Stimulated activated naive CD8-positive, alpha-beta T cell treated with anti-CD3 and anti-CD28 coated beads, Interleukin-15, Interleukin-2, amounts not matched to agents 100 ng/mL and 50 ng/mL, for 24 hours (primary cell): ENCODE results near the gene SPATA33.
A peak's percentile ranks its signal among the peaks of the same experiment; 100 is the strongest.
"Not testable (repeated sequence)": the region's sequence is repeated elsewhere in the genome, so short reads cannot be mapped to it uniquely, and the experiment has no call there.

Source experiments
- H3K27ac Mint-ChIP-seq: one replicate; pipeline ENCODE4 v1.8.0; 2021; ENCODE audit warnings: mild to moderate bottlenecking, mixed read lengths
- H3K27me3 Mint-ChIP-seq: one replicate; pipeline ENCODE4 v1.8.0; 2021; ENCODE audit warnings: mixed read lengths
- H3K36me3 Mint-ChIP-seq: one replicate; pipeline ENCODE4 v1.8.0; 2021; ENCODE audit warnings: low read depth, mixed read lengths
- H3K4me1 Mint-ChIP-seq: one replicate; pipeline ENCODE4 v1.8.0; 2021; ENCODE audit warnings: low read depth, mixed read lengths
- H3K4me3 Mint-ChIP-seq: one replicate; pipeline ENCODE4 v1.8.0; 2021; ENCODE audit warnings: mild to moderate bottlenecking, mixed read lengths
- H3K9me3 Mint-ChIP-seq: one replicate; pipeline ENCODE4 v1.8.0; 2021; ENCODE audit warnings: mixed read lengths

The SPATA33 gene

DNA sequence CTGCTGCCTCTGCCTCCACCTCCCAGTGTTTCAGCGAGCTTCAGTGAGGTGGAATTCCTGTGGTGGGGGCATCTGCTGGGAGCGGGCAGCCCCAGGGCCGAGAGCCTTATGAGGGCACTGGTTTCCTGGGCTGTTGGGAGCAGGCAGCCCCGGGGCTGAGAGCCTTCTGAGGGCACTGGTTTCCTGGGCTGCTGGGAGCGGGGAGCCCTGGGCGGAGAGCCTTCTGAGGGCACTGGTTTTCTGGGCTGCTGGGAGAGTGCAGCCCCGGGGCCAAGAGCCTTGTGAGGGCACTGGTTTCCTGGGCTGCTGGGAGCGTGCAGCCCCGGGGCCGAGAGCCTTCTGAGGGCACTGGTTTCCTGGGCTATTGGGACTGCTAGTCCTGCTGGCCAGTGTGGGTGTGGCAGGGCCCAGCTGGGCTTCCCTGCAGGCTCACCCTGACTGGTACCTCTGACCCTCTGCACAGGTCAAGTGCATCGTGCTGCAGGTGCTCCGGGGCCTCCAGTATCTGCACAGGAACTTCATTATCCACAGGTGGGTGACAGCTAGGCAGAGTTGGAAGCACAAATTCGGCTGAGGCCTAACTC is 34.4 kb downstream of the SPATA33 start:
- no peaks in the 10 kb centered on the region for H3K9me3 Mint-ChIP-seq
- H3K4me3 Mint-ChIP-seq = no peak overlapping the region
- H3K4me1 Mint-ChIP-seq = peaks cover 28% of the 10 kb centered on the region
- H3K36me3 Mint-ChIP-seq = peaks cover 33% of the 10 kb centered on the region
- no peak overlapping the region for H3K27ac Mint-ChIP-seq
- H3K27me3 Mint-ChIP-seq = no peaks in the 10 kb centered on the region

DNA sequence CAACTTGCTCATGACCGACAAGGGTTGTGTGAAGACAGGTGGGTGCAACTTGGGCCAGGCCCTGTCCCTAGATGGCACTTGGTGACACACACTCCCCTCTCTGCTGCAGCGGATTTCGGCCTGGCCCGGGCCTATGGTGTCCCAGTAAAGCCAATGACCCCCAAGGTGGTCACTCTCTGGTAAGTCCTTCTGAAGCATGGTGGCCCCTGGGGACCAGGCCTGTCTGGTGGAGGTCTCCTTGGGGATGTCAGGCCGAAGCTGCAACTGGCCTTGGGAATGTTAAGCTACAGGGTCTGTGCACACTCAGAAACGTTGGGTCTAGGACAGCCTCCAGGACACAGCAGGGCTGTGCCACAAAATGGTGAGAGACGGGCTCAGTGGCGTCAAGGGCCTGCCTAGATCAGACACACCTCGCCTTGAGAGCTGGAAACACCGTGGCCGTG is 35.7 kb downstream of the SPATA33 start:
- Mint-ChIP-seq H3K27ac (no peak overlapping the region), H3K4me3 (no peak overlapping the region)

DNA sequence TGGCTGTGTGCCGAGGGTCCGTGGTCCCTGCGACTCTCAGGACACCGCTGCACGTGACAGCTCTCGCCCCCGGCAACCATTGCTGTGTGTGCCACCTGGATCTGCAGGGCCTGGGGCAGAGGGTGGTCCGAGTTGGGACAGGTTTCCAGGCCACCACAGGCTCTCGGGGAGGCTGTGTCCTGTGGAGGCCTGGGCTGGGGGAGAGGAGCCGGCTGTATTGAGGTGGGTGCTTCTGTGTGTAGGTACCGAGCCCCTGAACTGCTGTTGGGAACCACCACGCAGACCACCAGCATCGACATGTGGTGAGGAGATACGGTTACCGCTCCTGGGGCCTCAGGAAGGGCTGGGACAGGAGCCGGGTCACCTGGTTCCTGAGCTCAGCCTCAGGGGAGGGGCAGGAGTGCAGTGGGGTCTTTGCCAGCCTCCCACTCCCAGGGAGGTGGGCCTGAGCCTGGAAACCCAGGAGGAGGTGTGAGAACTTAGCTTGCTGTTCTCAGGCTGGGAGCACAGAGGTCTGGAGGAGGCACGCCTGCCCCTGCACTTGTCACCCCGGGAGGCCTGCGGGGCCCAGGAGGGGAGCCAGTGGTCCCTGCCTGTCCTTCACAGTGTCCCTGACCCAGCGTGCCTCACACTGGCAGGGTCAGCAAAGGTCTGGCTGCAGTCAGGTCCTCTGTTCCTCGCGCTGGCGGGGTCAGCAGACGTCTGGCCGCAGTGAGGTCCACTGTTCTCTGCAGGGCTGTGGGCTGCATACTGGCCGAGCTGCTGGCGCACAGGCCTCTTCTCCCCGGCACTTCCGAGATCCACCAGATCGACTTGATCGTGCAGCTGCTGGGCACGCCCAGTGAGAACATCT is 36.5 kb downstream of the SPATA33 start:
- Mint-ChIP-seq H3K4me1 (peaks cover 13% of the 10 kb centered on the region), H3K27ac (no peak overlapping the region), H3K36me3 (peaks cover 30% of the 10 kb centered on the region), H3K27me3 (no peaks in the 10 kb centered on the region), H3K4me3 (no peak overlapping the region), H3K9me3 (no peaks in the 10 kb centered on the region)

More for the DNA sequence above, 35.7 kb downstream of the SPATA33 start:
- Mint-ChIP-seq H3K36me3 (peaks cover 28% of the 10 kb centered on the region), H3K27me3 (no peaks in the 10 kb centered on the region), H3K9me3 (no peaks in the 10 kb centered on the region), H3K4me1 (peaks cover 16% of the 10 kb centered on the region)

DNA sequence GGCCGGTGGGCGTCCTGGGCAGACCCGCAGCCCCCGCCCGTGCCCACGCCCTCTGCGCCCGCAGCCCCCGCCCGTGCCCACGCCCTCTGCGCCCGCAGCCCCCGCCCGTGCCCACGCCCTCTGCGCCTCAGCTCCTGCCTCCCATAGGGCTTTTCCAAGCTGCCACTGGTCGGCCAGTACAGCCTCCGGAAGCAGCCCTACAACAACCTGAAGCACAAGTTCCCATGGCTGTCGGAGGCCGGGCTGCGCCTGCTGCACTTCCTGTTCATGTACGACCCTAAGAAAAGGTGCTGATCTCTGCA is 37.1 kb downstream of the SPATA33 start:
- not testable (repeated sequence) for H3K27ac Mint-ChIP-seq, H3K9me3 Mint-ChIP-seq, H3K27me3 Mint-ChIP-seq, H3K4me3 Mint-ChIP-seq
- Mint-ChIP-seq H3K36me3 (peaks cover 32% of the 10 kb centered on the region), H3K4me1 (peaks cover 13% of the 10 kb centered on the region)

DNA sequence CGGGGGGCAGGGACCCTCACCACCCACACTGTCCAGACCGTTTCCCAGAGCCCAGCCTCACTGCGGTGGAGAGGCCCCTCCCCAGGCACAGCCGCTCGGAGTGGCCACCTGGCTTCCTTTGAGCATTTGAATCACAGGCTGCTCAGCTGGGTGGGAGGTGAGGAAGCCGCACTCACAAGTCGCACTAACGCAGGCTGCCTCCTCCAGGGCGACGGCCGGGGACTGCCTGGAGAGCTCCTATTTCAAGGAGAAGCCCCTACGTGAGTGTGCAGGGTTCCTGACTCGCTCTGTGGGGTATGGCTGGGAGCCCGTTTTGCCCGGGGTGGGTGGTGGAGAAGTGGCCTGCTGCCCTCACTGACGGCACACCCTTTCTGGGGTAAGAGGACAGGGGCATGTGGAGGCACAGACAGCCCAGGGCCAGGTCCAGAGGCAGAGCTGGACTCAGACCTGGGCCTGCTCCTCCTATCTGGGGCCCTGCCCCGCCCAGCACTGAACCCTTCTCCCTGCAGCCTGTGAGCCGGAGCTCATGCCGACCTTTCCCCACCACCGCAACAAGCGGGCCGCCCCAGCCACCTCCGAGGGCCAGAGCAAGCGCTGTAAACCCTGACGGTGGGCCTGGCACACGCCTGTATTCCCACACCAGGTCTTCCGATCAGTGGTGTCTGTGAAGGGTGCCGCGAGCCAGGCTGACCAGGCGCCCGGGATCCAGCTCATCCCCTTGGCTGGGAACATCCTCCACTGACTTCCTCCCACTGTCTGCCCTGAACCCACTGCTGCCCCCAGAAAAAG is 37.6 kb downstream of the SPATA33 start:
- H3K27me3 Mint-ChIP-seq = no peaks in the 10 kb centered on the region
- peaks cover 18% of the 10 kb centered on the region for H3K4me1 Mint-ChIP-seq
- no peaks in the 10 kb centered on the region for H3K9me3 Mint-ChIP-seq
- H3K36me3 Mint-ChIP-seq = peaks cover 26% of the 10 kb centered on the region
- no peak overlapping the region for H3K4me3 Mint-ChIP-seq
- no peak overlapping the region for H3K27ac Mint-ChIP-seq

DNA sequence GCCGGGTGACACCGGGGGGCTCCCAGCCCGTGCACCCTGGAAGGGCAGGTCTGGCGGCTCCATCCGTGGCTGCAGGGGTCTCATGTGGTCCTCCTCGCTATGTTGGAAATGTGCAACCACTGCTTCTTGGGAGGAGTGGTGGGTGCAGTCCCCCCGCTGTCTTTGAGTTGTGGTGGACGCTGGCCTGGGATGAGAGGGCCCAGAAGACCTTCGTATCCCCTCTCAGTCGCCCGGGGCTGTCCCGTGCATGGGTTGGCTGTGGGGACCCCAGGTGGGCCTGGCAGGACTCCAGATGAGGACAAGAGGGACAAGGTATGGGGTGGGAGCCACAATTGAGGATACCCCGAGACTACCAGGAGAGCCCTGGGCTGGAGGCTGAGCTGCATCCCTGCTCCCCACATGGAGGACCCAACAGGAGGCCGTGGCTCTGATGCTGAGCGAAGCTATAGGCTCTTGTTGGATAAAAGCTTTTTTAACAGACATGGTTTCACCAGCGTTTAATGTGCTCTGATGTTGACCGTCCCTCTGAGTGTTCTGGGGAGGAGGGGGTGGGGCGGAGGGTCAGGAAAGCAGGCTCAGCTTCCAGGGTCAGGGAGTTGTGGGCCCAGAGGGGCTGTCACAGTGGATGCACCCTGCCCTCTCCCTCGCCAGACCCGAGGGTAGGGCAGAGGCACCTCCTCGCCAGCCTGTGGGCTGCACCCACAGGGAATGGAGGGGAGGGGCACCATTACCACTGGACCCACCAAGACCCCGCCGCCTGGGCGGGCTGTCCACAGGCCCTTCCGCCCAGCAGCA is 38.4 kb downstream of the SPATA33 start:
- Mint-ChIP-seq H3K36me3 (peaks cover 23% of the 10 kb centered on the region), H3K4me1 (peaks cover 21% of the 10 kb centered on the region), H3K27me3 (no peaks in the 10 kb centered on the region), H3K4me3 (no peak overlapping the region), H3K27ac (no peak overlapping the region), H3K9me3 (no peaks in the 10 kb centered on the region)

DNA sequence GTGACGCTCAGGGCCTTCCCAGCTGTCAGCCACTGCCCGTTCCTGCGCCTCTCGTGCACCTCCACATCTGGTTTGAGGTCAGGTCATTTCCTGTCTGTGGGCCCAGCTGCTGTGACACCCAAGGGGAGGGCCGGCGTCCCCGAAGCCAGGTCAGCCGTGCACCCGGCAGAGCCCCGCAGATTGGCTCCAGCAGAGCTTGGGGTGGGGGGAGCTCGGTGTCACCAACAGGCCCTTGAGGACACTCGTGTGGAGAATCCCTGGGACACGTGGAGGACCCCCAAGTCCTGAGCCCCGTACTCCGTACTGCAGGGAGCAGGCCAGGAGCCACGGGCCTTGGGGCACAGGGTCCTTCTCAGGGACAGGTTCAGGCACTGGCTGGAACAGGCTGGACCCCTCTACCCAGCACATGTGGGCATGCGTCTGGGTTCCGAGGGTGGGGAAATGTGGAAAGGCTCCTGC is 39.1 kb downstream of the SPATA33 start:
- Mint-ChIP-seq H3K9me3 (no peaks in the 10 kb centered on the region), H3K36me3 (peaks cover 23% of the 10 kb centered on the region), H3K27me3 (no peaks in the 10 kb centered on the region), H3K4me1 (peaks cover 21% of the 10 kb centered on the region), H3K4me3 (no peak overlapping the region), H3K27ac (no peak overlapping the region)

DNA sequence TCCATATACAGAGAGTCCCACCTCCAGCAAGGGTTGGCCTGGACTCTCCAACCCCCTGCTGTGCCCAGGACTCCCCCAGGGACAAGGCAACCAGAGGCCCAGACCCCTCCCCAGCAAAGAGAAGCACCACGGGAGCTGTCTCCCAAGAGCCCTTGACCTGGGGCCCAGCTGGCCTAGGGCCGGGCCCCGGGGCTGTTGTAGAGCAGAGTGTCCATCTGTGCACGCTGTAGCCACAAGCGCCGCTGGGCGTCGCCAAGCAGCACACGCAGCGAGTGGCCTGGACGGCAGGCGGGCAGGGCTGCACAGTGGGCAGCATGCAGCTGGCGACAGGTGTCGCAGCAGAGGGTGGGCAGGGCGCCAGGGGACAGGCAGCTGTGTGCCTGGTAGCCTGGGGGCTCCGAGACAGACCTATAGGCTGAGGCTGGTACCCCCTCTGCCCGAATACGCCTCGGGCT is 39.6 kb downstream of the SPATA33 start:
- Mint-ChIP-seq H3K4me1 (peaks cover 23% of the 10 kb centered on the region), H3K27me3 (no peaks in the 10 kb centered on the region), H3K4me3 (no peak overlapping the region), H3K9me3 (no peaks in the 10 kb centered on the region), H3K27ac (no peak overlapping the region), H3K36me3 (peaks cover 23% of the 10 kb centered on the region)

GRCh38 chr16:89697616-89698331 is 40.1 kb downstream of the SPATA33 start:
- peaks cover 23% of the 10 kb centered on the region for H3K36me3 Mint-ChIP-seq
- no peak overlapping the region for H3K27ac Mint-ChIP-seq
- no peaks in the 10 kb centered on the region for H3K9me3 Mint-ChIP-seq
- H3K4me3 Mint-ChIP-seq = no peak overlapping the region
- H3K27me3 Mint-ChIP-seq = no peaks in the 10 kb centered on the region
- H3K4me1 Mint-ChIP-seq = peaks cover 28% of the 10 kb centered on the region

- Mint-ChIP-seq H3K4me1 (peaks cover 28% of the 10 kb centered on the region), H3K36me3 (peaks cover 17% of the 10 kb centered on the region)
- not testable (repeated sequence) for H3K4me3 Mint-ChIP-seq, H3K9me3 Mint-ChIP-seq, H3K27me3 Mint-ChIP-seq, H3K27ac Mint-ChIP-seq
These were observed 41.1 kb downstream of the SPATA33 start for GRCh38 chr16:89698717-89699116.

GRCh38 chr16:89699629-89700099 is 42.0 kb downstream of the SPATA33 start:
- Mint-ChIP-seq H3K36me3 (peaks cover 13% of the 10 kb centered on the region), H3K4me1 (peaks cover 28% of the 10 kb centered on the region)
- not testable (repeated sequence) for H3K27me3 Mint-ChIP-seq, H3K9me3 Mint-ChIP-seq, H3K27ac Mint-ChIP-seq, H3K4me3 Mint-ChIP-seq

DNA sequence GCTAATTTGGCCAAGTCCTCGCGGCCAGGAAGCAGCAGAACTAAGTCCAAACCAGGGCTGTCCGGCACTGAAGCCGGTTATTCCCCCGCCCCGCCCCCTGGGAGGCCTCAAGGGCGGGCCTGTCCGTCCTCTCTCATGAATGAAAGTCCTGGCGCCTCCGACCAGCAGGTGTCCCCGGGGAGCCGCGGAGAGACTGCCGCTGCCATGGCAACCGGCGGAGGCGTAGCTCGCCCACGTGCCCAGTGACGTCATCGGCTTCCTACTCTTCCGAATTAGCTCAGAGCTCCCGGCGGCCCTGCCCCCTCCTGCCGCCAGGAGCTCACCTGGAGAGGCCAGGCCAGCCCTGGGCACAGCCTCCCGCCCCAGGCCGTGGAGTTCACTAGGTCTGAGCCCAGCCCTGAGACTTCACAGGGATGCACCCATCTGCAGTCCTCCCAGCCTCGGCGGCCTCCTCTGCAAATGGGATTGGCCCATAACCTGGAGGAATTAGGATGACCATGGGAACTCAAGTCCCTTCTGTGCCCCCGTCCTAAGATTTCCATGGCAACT is 42.5 kb downstream of the SPATA33 start:
- no peaks in the 10 kb centered on the region for H3K9me3 Mint-ChIP-seq
- H3K27me3 Mint-ChIP-seq = no peaks in the 10 kb centered on the region
- peaks cover 28% of the 10 kb centered on the region for H3K4me1 Mint-ChIP-seq
- peak overlapping the region; percentile 26 for H3K27ac Mint-ChIP-seq
- H3K36me3 Mint-ChIP-seq = peaks cover 8% of the 10 kb centered on the region
- H3K4me3 Mint-ChIP-seq = peak overlapping the region; percentile 71

- peaks cover 23% of the 10 kb centered on the region for H3K4me1 Mint-ChIP-seq
- H3K27ac Mint-ChIP-seq = no peak overlapping the region
- H3K27me3 Mint-ChIP-seq = no peaks in the 10 kb centered on the region
- H3K9me3 Mint-ChIP-seq = no peaks in the 10 kb centered on the region
- H3K4me3 Mint-ChIP-seq = peak overlapping the region; percentile 71
- H3K36me3 Mint-ChIP-seq = peaks cover 5% of the 10 kb centered on the region
These were observed 43.2 kb downstream of the SPATA33 start for GRCh38 chr16:89700649-89701424.
